NCI-H128 (cell line): ENCODE results near the gene ST6GALNAC5.

Experiments used
- DNase-seq: peaks from one replicate; lab custom pipeline; 2025; ENCODE audit not compliant: unreplicated experiment; lab: John Stamatoyannopoulos, UW

The ST6GALNAC5 gene

GRCh38 chr1:77100875-77101274, 233.6 kb downstream of the ST6GALNAC5 start:
- no peak for DNase-seq

DNA sequence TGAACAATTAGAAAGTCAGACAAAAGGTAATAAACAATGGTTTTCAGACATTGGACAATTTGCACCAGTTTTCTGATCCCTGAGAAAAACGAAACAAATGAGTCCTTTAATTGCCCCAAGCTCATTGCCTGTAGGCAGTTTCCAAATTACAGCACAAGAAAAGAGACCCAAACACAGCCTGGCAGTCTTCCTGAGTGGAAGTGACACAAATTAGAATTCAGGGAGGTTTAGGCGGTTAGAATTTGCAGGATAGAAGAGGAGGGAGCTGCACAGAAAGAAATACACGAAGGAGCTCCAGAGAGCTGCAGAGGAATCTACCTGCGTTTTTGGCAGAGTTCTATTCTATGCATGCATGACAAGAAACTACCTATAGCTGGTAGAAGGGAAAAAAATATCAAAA, 236.2 kb downstream of the ST6GALNAC5 start:
- no peak for DNase-seq

DNA sequence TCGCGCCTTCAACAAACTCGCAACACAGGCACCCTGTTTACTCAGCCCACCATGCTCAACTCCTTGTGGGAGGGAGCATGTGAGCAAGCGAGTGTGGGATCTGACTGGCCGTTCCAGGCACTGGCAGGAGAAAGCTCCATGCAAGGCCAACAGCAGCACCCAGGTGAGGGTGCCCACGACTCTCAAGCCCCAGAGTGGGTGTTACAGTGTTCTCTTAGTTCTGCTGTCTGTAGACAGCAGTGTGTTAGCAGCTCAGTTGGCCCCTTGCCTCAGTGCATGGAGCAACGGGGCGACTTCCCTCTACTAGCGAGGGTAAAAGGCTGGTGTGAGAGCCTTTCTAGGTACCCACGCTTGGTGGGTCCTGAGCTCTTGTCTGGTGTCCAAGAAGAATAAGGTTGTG, 237.4 kb downstream of the ST6GALNAC5 start:
- DNase-seq: no peak
